Stimulated activated naive CD8-positive, alpha-beta T cell treated with anti-CD3 and anti-CD28 coated beads, Interleukin-15, Interleukin-2, amounts not matched to agents 100 U/mL and 50 U/mL, for 24 hours (primary cell): Measurements from ENCODE around the gene CRNN.

Experiments used
- ATAC-seq: fragments of 150-1000 bp; cut with Tn5 transposase; one replicate; pipeline ENCODE4 v1.10.0; 2021
- DNase-seq: peaks from one replicate; pipeline ENCODE4 v3.0.0; 2021

The CRNN gene

GRCh38 chr1:152413909-152414308, at the start of gene CRNN:
CRNN (minus strand) TSS chr1:152414263; CDS start chr1:152412233, 2,030 bp downstream.
- DNase-seq (no peak), ATAC-seq (no peak)

- DNase-seq: no peak
- no peak for ATAC-seq
Observed at GRCh38 chr1:152462636-152463035, 48.6 kb upstream of the CRNN start.

- DNase-seq (peak; percentile 68), ATAC-seq (peak; percentile 25)
Observed at GRCh38 chr1:152461544-152461943, 47.5 kb upstream of the CRNN start.

GRCh38 chr1:152460529-152460899, 46.5 kb upstream of the CRNN start:
- no peak for ATAC-seq

GRCh38 chr1:152459596-152460528, 45.8 kb upstream of the CRNN start:
- peak; percentile 94 for ATAC-seq
- peak; percentile 84 for DNase-seq

More at GRCh38 chr1:152460529-152460899, 46.5 kb upstream of the CRNN start:
- no peak for DNase-seq

- ATAC-seq (peak; percentile 43), DNase-seq (peak; percentile 79)
Observed at GRCh38 chr1:152458384-152459185, 44.5 kb upstream of the CRNN start.

GRCh38 chr1:152457561-152457960, 43.5 kb upstream of the CRNN start:
- ATAC-seq: no peak
- DNase-seq: no peak

- no peak for DNase-seq
- no peak for ATAC-seq
Observed at GRCh38 chr1:152457071-152457470, 43.0 kb upstream of the CRNN start.

GRCh38 chr1:152451254-152451653, 37.2 kb upstream of the CRNN start:
- DNase-seq: no peak

GRCh38 chr1:152449661-152450060, 35.6 kb upstream of the CRNN start:
- no peak for ATAC-seq
- no peak for DNase-seq

More at GRCh38 chr1:152451254-152451653, 37.2 kb upstream of the CRNN start:
- ATAC-seq: no peak

- no peak for DNase-seq
- no peak for ATAC-seq
Observed at GRCh38 chr1:152448496-152448895, 34.4 kb upstream of the CRNN start.

- ATAC-seq (no peak), DNase-seq (no peak)
Observed at GRCh38 chr1:152448095-152448494, 34.0 kb upstream of the CRNN start.

GRCh38 chr1:152447484-152447883, 33.4 kb upstream of the CRNN start:
- DNase-seq (no peak), ATAC-seq (no peak)

GRCh38 chr1:152444045-152444444, 30.0 kb upstream of the CRNN start:
- ATAC-seq (no peak), DNase-seq (no peak)

- no peak for DNase-seq
Observed at GRCh38 chr1:152442765-152443164, 28.7 kb upstream of the CRNN start.

GRCh38 chr1:152442301-152442700, 28.2 kb upstream of the CRNN start:
- ATAC-seq: no peak
- no peak for DNase-seq

More at GRCh38 chr1:152442765-152443164, 28.7 kb upstream of the CRNN start:
- ATAC-seq: no peak

GRCh38 chr1:152441756-152442155, 27.7 kb upstream of the CRNN start:
- DNase-seq (no peak), ATAC-seq (no peak)

- ATAC-seq (peak; percentile 96), DNase-seq (peak; percentile 64)
Observed at GRCh38 chr1:152440635-152441471, 26.8 kb upstream of the CRNN start.

GRCh38 chr1:152436593-152437496, 22.8 kb upstream of the CRNN start:
- no peak for DNase-seq

GRCh38 chr1:152427458-152427857, 13.4 kb upstream of the CRNN start:
- DNase-seq (no peak), ATAC-seq (no peak)

More at GRCh38 chr1:152436593-152437496, 22.8 kb upstream of the CRNN start:
- ATAC-seq: no peak

- no peak for ATAC-seq
- no peak for DNase-seq
Observed at GRCh38 chr1:152426731-152427130, 12.7 kb upstream of the CRNN start.
